GM18873 (cell line): ENCODE data around the gene SIL1.

Experiments
- ATAC-seq: cut with Tn5 transposase; IDR thresholded peaks from one replicate; pipeline ENCODE4 v1.9.1; 2021; ENCODE audit warnings: mild to moderate bottlenecking, moderate library complexity, moderate number of reproducible peaks; ENCODE audit not compliant: unreplicated experiment, low FRiP score

Gene SIL1

GRCh38 chr5:138967791-138968448 lies 230.2 kb downstream of the SIL1 start:
- no peak for ATAC-seq

- no peak for ATAC-seq
Measured at GRCh38 chr5:138966236-138966985, 231.8 kb downstream of the SIL1 start.

GRCh38 chr5:138965626-138966025 lies 232.5 kb downstream of the SIL1 start:
- ATAC-seq = no peak

- ATAC-seq = no peak
Measured at GRCh38 chr5:138964647-138965201, 233.4 kb downstream of the SIL1 start.

- no peak for ATAC-seq
Measured at GRCh38 chr5:138963763-138964371, 234.3 kb downstream of the SIL1 start.

- no peak for ATAC-seq
Measured at GRCh38 chr5:138962614-138963370, 235.4 kb downstream of the SIL1 start.

GRCh38 chr5:138961729-138962128 lies 236.4 kb downstream of the SIL1 start:
- ATAC-seq = no peak

- no peak for ATAC-seq
Measured at GRCh38 chr5:138961221-138961620, 236.9 kb downstream of the SIL1 start.

GRCh38 chr5:138960145-138960692 lies 237.9 kb downstream of the SIL1 start:
- ATAC-seq = no peak

GRCh38 chr5:138956801-138957200 lies 241.4 kb downstream of the SIL1 start:
- ATAC-seq = no peak

- ATAC-seq = no peak
Measured at GRCh38 chr5:138955671-138956295, 242.4 kb downstream of the SIL1 start.

GRCh38 chr5:138955013-138955660 lies 243.0 kb downstream of the SIL1 start:
- no peak for ATAC-seq

- ATAC-seq = no peak
Measured at GRCh38 chr5:138954257-138955012, 243.7 kb downstream of the SIL1 start.

- no peak for ATAC-seq
Measured at GRCh38 chr5:138953387-138954256, 244.5 kb downstream of the SIL1 start.

GRCh38 chr5:138952962-138953361 lies 245.2 kb downstream of the SIL1 start:
- no peak for ATAC-seq

GRCh38 chr5:138951986-138952735 lies 246.0 kb downstream of the SIL1 start:
- no peak for ATAC-seq
